ENCODE data around the gene CCDC137. TPM values are rescaled to one million over a fixed set of nuclear protein-coding genes. Genes with fewer than 3 reads are reported as not detected.

CCDC137 gene
- total and polyA plus RNA-seq, 2 of the 13 experiments (the other 11 are each of a cell fraction or from before 2014, with no cell fraction given), result 14.6 to 39.1 TPM

GRCh38 chr17:81701288-81702071 lies 34.9 kb downstream of the CCDC137 start (continued):
- TF ChIP-seq NFAT5 (CRISPR knock-in tag; IDR thresholded peaks at IDR 0.05), result no peak
- TF ChIP-seq, protein P1, sequence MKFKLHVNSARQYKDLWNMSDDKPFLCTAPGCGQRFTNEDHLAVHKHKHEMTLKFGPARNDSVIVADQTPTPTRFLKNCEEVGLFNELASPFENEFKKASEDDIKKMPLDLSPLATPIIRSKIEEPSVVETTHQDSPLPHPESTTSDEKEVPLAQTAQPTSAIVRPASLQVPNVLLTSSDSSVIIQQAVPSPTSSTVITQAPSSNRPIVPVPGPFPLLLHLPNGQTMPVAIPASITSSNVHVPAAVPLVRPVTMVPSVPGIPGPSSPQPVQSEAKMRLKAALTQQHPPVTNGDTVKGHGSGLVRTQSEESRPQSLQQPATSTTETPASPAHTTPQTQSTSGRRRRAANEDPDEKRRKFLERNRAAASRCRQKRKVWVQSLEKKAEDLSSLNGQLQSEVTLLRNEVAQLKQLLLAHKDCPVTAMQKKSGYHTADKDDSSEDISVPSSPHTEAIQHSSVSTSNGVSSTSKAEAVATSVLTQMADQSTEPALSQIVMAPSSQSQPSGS (CRISPR knock-in tag; IDR thresholded peaks at IDR 0.05), result no peak
- TF ChIP-seq PHF5A (CRISPR knock-in tag; IDR thresholded peaks at IDR 0.05; ENCODE audit: low read depth, unreplicated experiment), result no peak
- no peak for TF ChIP-seq ZNF296 (CRISPR knock-in tag; conservative IDR thresholded peaks at IDR 0.05)
- TF ChIP-seq RNF2 (conservative IDR thresholded peaks at IDR 0.05; ENCODE audit: low read depth), result no peak
- no peak for TF ChIP-seq ZNF883 (CRISPR knock-in tag; IDR thresholded peaks at IDR 0.05; ENCODE audit: not compliant biosample characterization)
- 0 out of 2 replicates have a peak, but pooled peaks have one; percentile 46 for TF ChIP-seq ZIK1 (CRISPR knock-in tag; IDR thresholded peaks at IDR 0.05; ENCODE audit: borderline replicate concordance, low read depth)
- no peak for TF ChIP-seq NFKBIZ (CRISPR knock-in tag; IDR thresholded peaks at IDR 0.05)
- TF ChIP-seq SMAD9 (CRISPR knock-in tag; IDR thresholded peaks at IDR 0.05), result no peak
- TF ChIP-seq SETDB1 (CRISPR knock-in tag; IDR thresholded peaks at IDR 0.05; ENCODE audit: borderline replicate concordance), result no peak
- TF ChIP-seq JUNB (CRISPR knock-in tag; IDR thresholded peaks at IDR 0.05; ENCODE audit: borderline replicate concordance), result no peak
- no peak for TF ChIP-seq ATAD3A (CRISPR knock-in tag; IDR thresholded peaks at IDR 0.05)
- no peak for TF ChIP-seq NFIC (IDR thresholded peaks at IDR 0.05; ENCODE audit: low read length)
- no peak for TF ChIP-seq PBX3 (CRISPR knock-in tag; IDR thresholded peaks at IDR 0.05; ENCODE audit: borderline replicate concordance)
- TF ChIP-seq SNAPC4 (CRISPR knock-in tag; IDR thresholded peaks at IDR 0.05), result no peak
